Hematopoietic multipotent progenitor cell treated with erythropoietin and hydrocortisone succinate and interleukin-3 and kit ligand, for 6 days (in vitro differentiated cells): ENCODE measurements around the gene SLC17A3.

Experiments
- DNase-seq: peaks from one replicate; pipeline ENCODE4 v3.0.0-alpha.2; 2015

Gene SLC17A3

GRCh38 chr6:25835442-25836283, 38.4 kb downstream of the SLC17A3 start:
- no peak for DNase-seq

- no peak for DNase-seq
These were observed 39.1 kb downstream of the SLC17A3 start for GRCh38 chr6:25834950-25835349.

- DNase-seq: no peak
These were observed 40.9 kb downstream of the SLC17A3 start for GRCh38 chr6:25833136-25833535.

GRCh38 chr6:25832670-25833069, 41.4 kb downstream of the SLC17A3 start:
- no peak for DNase-seq

- DNase-seq: no peak
These were observed 41.8 kb downstream of the SLC17A3 start for GRCh38 chr6:25832307-25832662.

- no peak for DNase-seq
These were observed 42.3 kb downstream of the SLC17A3 start, which contains the start of gene SLC17A1 for GRCh38 chr6:25831532-25832306. SLC17A1 (minus strand) TSS chr6:25832052; CDS start chr6:25830557, 1,495 bp downstream.

- DNase-seq: no peak
These were observed 43.6 kb downstream of the SLC17A3 start for GRCh38 chr6:25830458-25830857.

GRCh38 chr6:25829375-25829774, 44.7 kb downstream of the SLC17A3 start:
- no peak for DNase-seq

GRCh38 chr6:25821341-25821740, 52.7 kb downstream of the SLC17A3 start:
- no peak for DNase-seq

GRCh38 chr6:25816252-25816651, 57.8 kb downstream of the SLC17A3 start:
- no peak for DNase-seq

GRCh38 chr6:25815194-25815593, 58.8 kb downstream of the SLC17A3 start:
- DNase-seq: no peak

- DNase-seq: no peak
These were observed 69.2 kb downstream of the SLC17A3 start for GRCh38 chr6:25804804-25805203.

GRCh38 chr6:25801436-25801835, 72.6 kb downstream of the SLC17A3 start:
- no peak for DNase-seq
